ENCODE measurements around the gene NDUFS2.

DNA sequence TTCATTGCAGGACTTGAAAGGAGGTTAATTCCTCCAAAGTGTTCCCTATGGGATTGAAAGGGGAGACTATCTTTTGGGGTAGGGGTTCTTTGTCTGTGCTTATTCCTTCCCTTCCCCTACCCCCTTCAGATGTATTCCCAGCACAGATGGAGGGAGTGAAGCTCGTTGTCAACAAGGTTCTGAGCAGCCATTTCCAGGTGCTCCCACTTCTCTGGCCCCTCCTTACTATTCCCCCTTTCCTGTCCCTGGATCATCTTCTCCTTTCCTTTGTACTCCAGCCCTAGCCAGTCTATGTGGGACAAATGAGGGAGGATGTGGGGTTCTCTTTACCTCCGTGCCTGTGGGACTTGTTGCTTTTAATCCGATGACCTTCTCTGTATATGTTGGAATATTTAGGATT is 24.6 kb downstream of the NDUFS2 start:
- no peak for TF ChIP-seq EZH2 (IDR thresholded peaks at IDR 0.05; ENCODE audit: insufficient read depth, poor library complexity, severe bottlenecking)
- TF ChIP-seq EZH2phosphoT487 (IDR thresholded peaks at IDR 0.05; ENCODE audit: insufficient read depth, low read depth) = no peak
